Esophagus (tissue), 2 donors: Measurements from ENCODE around the gene FCHSD2. TPM values are rescaled to one million over a fixed set of nuclear protein-coding genes. Genes with fewer than 3 reads are reported as not detected.

Source experiments
- H3K27ac ChIP-seq, 2 donors: one replicate each; pipeline ENCODE4 v1.5.1; 2013; ENCODE audit warnings: low read depth in 2 of 2, mild to moderate bottlenecking in 2 of 2, inconsistent platforms in 1 of 2, low read length in 1 of 2, moderate library complexity in 1 of 2
- H3K27me3 ChIP-seq, 2 donors: one replicate each; pipeline ENCODE4 v1.6.1; 2013; ENCODE audit warnings: low read length in 2 of 2, control low read depth in 1 of 2, mild to moderate bottlenecking in 1 of 2; ENCODE audit not compliant: insufficient read depth in 2 of 2, control insufficient read depth in 1 of 2
- H3K36me3 ChIP-seq, 2 donors: one replicate each; pipeline ENCODE4 v1.6.1; 2013; ENCODE audit warnings: low read length in 1 of 2; ENCODE audit not compliant: control insufficient read depth in 2 of 2, insufficient read depth in 2 of 2
- H3K4me1 ChIP-seq, 2 donors: one replicate each; pipeline ENCODE4 v1.6.1; 2013; ENCODE audit warnings: low read length in 1 of 2; ENCODE audit not compliant: control insufficient read depth in 2 of 2, insufficient read depth in 2 of 2
- H3K4me3 ChIP-seq, 2 donors: one replicate each; pipeline ENCODE4 v1.5.1; 2013; ENCODE audit warnings: low read length in 2 of 2, mild to moderate bottlenecking in 2 of 2, low read depth in 1 of 2, moderate library complexity in 1 of 2
- H3K9me3 ChIP-seq, 2 donors: one replicate each; pipeline ENCODE4 v1.6.1; 2013; ENCODE audit warnings: mild to moderate bottlenecking in 2 of 2, low read depth in 1 of 2, low read length in 1 of 2, moderate library complexity in 1 of 2; ENCODE audit not compliant: control insufficient read depth in 2 of 2, insufficient read depth in 1 of 2
- WGBS, 2 donors: extraction: QIAGEN DNeasy Blood & Tissue Kit; methylation state at CpG; one replicate each; pipeline ENCODE4 v1.1.7; 2013; 5-methylcytosine and 5-hydroxymethylcytosine counted together
- polyA plus RNA-seq, 2 donors: library from polyadenylated mRNA; stranded (reverse); fragments of 200-250 nt; gene quantifications; one replicate each; pipeline ENCODE4 v1.2.3, GENCODE V29; 2013
- donor health status: healthy with polysubstance abuse.
- donor health status: Bipolar disorder and iron deficiency.

FCHSD2 gene
- polyA plus RNA-seq, 2 donors = 3.7 to 4.7 TPM

- no peak overlapping the region for H3K4me3 ChIP-seq
- no peaks in the 10 kb centered on the region for H3K27me3 ChIP-seq
- WGBS, 2 donors = 79 to 83% methylated on average over 6 of the region's 6 CpGs
- peaks cover 1 to 5% of the 10 kb centered on the region in 2 donors for H3K4me1 ChIP-seq
- H3K9me3 ChIP-seq = no peaks in the 10 kb centered on the region
- H3K27ac ChIP-seq = no peak overlapping the region
- H3K36me3 ChIP-seq = no peaks in the 10 kb centered on the region
Observed at GRCh38 chr11:73152861-73153483, 10.9 kb upstream of the FCHSD2 start.

GRCh38 chr11:73152086-73152853, 10.2 kb upstream of the FCHSD2 start:
- Histone ChIP-seq H3K9me3 (no peaks in the 10 kb centered on the region), H3K4me3 (no peak overlapping the region), H3K27ac (no peak overlapping the region), H3K4me1 (peaks cover 4 to 5% of the 10 kb centered on the region in 2 donors), H3K27me3 (no peaks in the 10 kb centered on the region), H3K36me3 (no peaks in the 10 kb centered on the region)
- WGBS, 2 donors = 81 to 83% methylated on average over 6 of the region's 6 CpGs

GRCh38 chr11:73151416-73151815, 9.3 kb upstream of the FCHSD2 start:
- 90 to 93% methylated on average over 6 of the region's 6 CpGs for WGBS, 2 donors
- H3K36me3 ChIP-seq = no peaks in the 10 kb centered on the region
- no peaks in the 10 kb centered on the region for H3K9me3 ChIP-seq
- no peaks in the 10 kb centered on the region for H3K27me3 ChIP-seq
- no peak overlapping the region for H3K4me3 ChIP-seq
- H3K4me1 ChIP-seq = peaks cover 0 to 4% of the 10 kb centered on the region in 2 donors
- no peak overlapping the region for H3K27ac ChIP-seq

- Histone ChIP-seq H3K27ac (no peak overlapping the region), H3K27me3 (no peaks in the 10 kb centered on the region), H3K4me1 (peaks cover 0 to 4% of the 10 kb centered on the region in 2 donors), H3K36me3 (no peaks in the 10 kb centered on the region), H3K4me3 (no peak overlapping the region), H3K9me3 (no peaks in the 10 kb centered on the region)
- WGBS, 2 donors = 61 to 73% methylated on average over 2 of the region's 2 CpGs
Observed at GRCh38 chr11:73149105-73149504, 7.0 kb upstream of the FCHSD2 start.

- H3K27ac ChIP-seq = peak overlapping the region in 1 of 2 donors; percentile 40
Observed at GRCh38 chr11:73147771-73148681, 5.9 kb upstream of the FCHSD2 start.

GRCh38 chr11:73145986-73146575, 4.0 kb upstream of the FCHSD2 start:
- Histone ChIP-seq H3K36me3 (no peaks in the 10 kb centered on the region), H3K27ac (no peak overlapping the region), H3K9me3 (no peaks in the 10 kb centered on the region), H3K4me1 (peaks cover 0 to 7% of the 10 kb centered on the region in 2 donors), H3K27me3 (no peaks in the 10 kb centered on the region), H3K4me3 (no peak overlapping the region)
- WGBS, 2 donors = 87 to 94% methylated on average over 6 of the region's 6 CpGs

More at GRCh38 chr11:73147771-73148681, 5.9 kb upstream of the FCHSD2 start:
- WGBS, 2 donors = 31 to 36% methylated on average over 15 of the region's 15 CpGs
- no peak overlapping the region for H3K4me3 ChIP-seq
- no peaks in the 10 kb centered on the region for H3K9me3 ChIP-seq
- H3K36me3 ChIP-seq = no peaks in the 10 kb centered on the region
- peaks cover 0 to 6% of the 10 kb centered on the region in 2 donors for H3K4me1 ChIP-seq
- H3K27me3 ChIP-seq = no peaks in the 10 kb centered on the region

GRCh38 chr11:73143126-73143838, 1.2 kb upstream of the FCHSD2 start:
- Histone ChIP-seq H3K9me3 (no peaks in the 10 kb centered on the region), H3K27me3 (no peaks in the 10 kb centered on the region), H3K36me3 (no peaks in the 10 kb centered on the region), H3K4me1 (peaks cover 0 to 10% of the 10 kb centered on the region in 2 donors), H3K27ac (peak overlapping the region; percentile 88 to 93), H3K4me3 (peak overlapping the region; percentile 88 to 98)
- 11 to 16% methylated on average over 13 of the region's 13 CpGs for WGBS, 2 donors

- H3K4me1 ChIP-seq = peaks cover 0 to 6% of the 10 kb centered on the region in 2 donors
- WGBS, 2 donors = 0 to 1% methylated on average over 67 to 71 of the region's 71 CpGs
- H3K36me3 ChIP-seq = no peaks in the 10 kb centered on the region
- peak overlapping the region; percentile 88 to 93 for H3K27ac ChIP-seq
- no peaks in the 10 kb centered on the region for H3K9me3 ChIP-seq
- no peaks in the 10 kb centered on the region for H3K27me3 ChIP-seq
- H3K4me3 ChIP-seq = peak overlapping the region; percentile 88 to 98
Observed at GRCh38 chr11:73141309-73142127, 600 bp downstream of the FCHSD2 start.
